HEK293 (cell line): ENCODE measurements around the gene POLR3A.

Experiments used
- CTCF ChIP-seq: fragments of 450-650 bp; formaldehyde crosslinking; IDR thresholded peaks from 2 replicates; pipeline ENCODE4 v1.5.1; 2016; ENCODE audit warnings: missing biosample characterization, missing genetic modification characterization
- KLF1 ChIP-seq: fragments of 450-650 bp; formaldehyde crosslinking; IDR thresholded peaks from 2 replicates; pipeline ENCODE4 v1.5.1; 2016; ENCODE audit warnings: missing biosample characterization, missing genetic modification characterization
- REST ChIP-seq: fragments of 450-650 bp; formaldehyde crosslinking; IDR thresholded peaks from 2 replicates; pipeline ENCODE4 v1.5.1; 2016; ENCODE audit warnings: missing biosample characterization, missing genetic modification characterization
- ZNF10 ChIP-seq: fragments of 450-650 bp; formaldehyde crosslinking; IDR thresholded peaks from 2 replicates; pipeline ENCODE4 v1.5.1; 2017; ENCODE audit warnings: missing biosample characterization, missing genetic modification characterization
- ZNF121 ChIP-seq: fragments of 450-650 bp; formaldehyde crosslinking; IDR thresholded peaks from 2 replicates; pipeline ENCODE4 v1.5.1; 2016; ENCODE audit warnings: missing biosample characterization, missing genetic modification characterization
- ZNF19 ChIP-seq: fragments of 450-650 bp; formaldehyde crosslinking; IDR thresholded peaks from 2 replicates; pipeline ENCODE4; 2016; ENCODE audit warnings: missing biosample characterization, missing genetic modification characterization, low read depth
- ZNF2 ChIP-seq: fragments of 450-650 bp; formaldehyde crosslinking; IDR thresholded peaks from 2 replicates; pipeline ENCODE4 v1.5.1; 2016; ENCODE audit warnings: missing biosample characterization, missing genetic modification characterization
- ZNF324 ChIP-seq: fragments of 450-650 bp; formaldehyde crosslinking; IDR thresholded peaks from 2 replicates; pipeline ENCODE4 v1.5.1; 2016; ENCODE audit warnings: missing biosample characterization, missing genetic modification characterization
- TF ChIP-seq, protein P1 (sequence below): fragments of 450-650 bp; formaldehyde crosslinking; IDR thresholded peaks from 2 replicates; pipeline ENCODE4 v1.5.1; 2016; ENCODE audit warnings: missing biosample characterization, missing genetic modification characterization
- TF ChIP-seq, protein P2 (sequence below): fragments of 450-650 bp; formaldehyde crosslinking; IDR thresholded peaks from 2 replicates; pipeline ENCODE4 v1.5.1; 2016; ENCODE audit warnings: missing biosample characterization, missing genetic modification characterization

DNA sequence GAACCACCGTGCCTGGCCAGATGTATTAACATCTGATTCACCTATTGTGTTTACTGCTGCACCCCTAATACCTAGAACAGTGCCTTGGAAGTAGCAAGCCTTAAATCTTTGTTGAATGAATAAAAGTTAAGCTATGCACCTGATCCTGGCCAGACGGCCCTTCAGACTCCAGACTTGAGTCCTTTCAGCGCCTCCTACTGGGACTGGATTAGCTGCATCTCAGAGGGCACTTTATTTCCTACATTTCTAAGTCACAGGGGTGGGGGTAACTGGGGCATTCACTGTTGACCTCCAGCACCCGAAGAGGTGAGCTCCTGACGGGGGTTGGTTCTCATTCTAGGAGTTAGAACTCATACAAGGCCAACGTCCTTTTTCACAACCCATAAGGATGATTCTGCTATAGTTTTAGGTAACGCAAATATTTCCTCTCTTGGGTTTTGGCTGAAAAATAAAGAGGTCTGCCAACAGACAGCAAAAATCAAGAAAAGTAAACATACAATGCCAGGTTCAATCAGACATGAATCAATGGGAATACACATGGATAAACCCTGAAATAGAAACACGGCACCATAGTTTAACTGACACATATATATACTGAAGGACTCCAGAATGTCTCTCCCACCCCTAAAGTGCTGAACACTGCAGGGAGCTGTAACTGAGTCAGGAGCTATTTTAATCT lies 54.8 kb downstream of the POLR3A start:
- TF ChIP-seq ZNF2: no peak
- no peak for TF ChIP-seq CTCF (tag by site-specific recombination)
- TF ChIP-seq, protein P1, sequence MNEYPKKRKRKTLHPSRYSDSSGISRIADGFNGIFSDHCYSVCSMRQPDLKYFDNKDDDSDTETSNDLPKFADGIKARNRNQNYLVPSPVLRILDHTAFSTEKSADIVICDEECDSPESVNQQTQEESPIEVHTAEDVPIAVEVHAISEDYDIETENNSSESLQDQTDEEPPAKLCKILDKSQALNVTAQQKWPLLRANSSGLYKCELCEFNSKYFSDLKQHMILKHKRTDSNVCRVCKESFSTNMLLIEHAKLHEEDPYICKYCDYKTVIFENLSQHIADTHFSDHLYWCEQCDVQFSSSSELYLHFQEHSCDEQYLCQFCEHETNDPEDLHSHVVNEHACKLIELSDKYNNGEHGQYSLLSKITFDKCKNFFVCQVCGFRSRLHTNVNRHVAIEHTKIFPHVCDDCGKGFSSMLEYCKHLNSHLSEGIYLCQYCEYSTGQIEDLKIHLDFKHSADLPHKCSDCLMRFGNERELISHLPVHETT (tag by site-specific recombination): no peak
- no peak for TF ChIP-seq ZNF10 (tag by site-specific recombination)
- TF ChIP-seq, protein P2, sequence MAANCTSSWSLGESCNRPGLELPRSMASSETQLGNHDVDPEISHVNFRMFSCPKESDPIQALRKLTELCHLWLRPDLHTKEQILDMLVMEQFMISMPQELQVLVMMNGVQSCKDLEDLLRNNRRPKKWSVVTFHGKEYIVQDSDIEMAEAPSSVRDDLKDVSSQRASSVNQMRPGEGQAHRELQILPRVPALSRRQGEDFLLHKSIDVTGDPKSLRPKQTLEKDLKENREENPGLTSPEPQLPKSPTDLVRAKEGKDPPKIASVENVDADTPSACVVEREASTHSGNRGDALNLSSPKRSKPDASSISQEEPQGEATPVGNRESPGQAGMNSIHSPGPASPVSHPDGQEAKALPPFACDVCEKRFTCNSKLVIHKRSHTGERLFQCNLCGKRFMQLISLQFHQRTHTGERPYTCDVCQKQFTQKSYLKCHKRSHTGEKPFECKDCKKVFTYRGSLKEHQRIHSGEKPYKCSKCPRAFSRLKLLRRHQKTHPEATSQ (tag by site-specific recombination): no peak
- no peak for TF ChIP-seq KLF1 (tag by site-specific recombination)
- TF ChIP-seq ZNF121: no peak
- TF ChIP-seq ZNF19 (tag by site-specific recombination): no peak
- TF ChIP-seq ZNF324 (tag by site-specific recombination): no peak
- no peak for TF ChIP-seq REST
